ENCODE measurements around the gene EBI3. TPM values are rescaled to one million over a fixed set of nuclear protein-coding genes. Genes with fewer than 3 reads are reported as not detected.

The EBI3 gene
- polyA plus RNA-seq, 1 donor from 2014 or later: not detected

DNA sequence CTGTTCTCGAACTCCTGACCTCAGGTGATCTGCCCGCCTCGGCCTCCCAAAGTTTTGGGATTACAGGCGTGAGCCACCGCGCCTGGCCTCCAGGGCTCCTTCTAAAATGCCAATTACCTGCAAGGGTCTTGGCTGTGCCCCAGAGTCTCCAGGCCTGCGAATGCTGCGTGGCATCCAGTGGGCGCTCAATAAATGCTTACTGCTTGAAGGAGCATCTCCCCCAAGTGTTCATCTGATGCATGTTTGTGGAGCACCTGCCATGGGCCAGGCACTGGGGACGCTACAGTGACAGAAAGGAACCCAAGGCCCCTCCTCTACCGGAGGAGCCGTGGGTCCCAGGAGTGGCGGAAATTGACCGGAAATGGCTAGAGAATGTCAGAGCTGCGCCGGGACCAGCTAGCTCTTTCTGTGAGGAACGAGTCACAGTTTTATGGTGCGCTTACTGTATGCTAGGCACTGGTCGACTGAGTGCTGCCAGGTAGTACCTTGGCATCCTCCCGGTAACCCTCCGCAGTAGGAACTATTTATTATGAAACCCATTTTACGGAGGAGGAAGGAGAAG is 32.7 kb upstream of the EBI3 start:
- Histone ChIP-seq H3K27me3 (ENCODE audit: insufficient read depth, low read depth, low read length) (peaks cover 38% of the 10 kb centered on the region), H3K4me3 (ENCODE audit: low read length) (no peak overlapping the region), H4K20me1 (ENCODE audit: insufficient read depth) (no peaks in the 10 kb centered on the region), H3K9me3 (ENCODE audit: low read length) (no peaks in the 10 kb centered on the region), H3K4me2 (ENCODE audit: low read length) (no peak overlapping the region), H3K36me3 (ENCODE audit: insufficient read depth, low read length) (no peaks in the 10 kb centered on the region), H3F3A (ENCODE audit: insufficient read depth, low read length, poor library complexity, severe bottlenecking) (no peaks in the 10 kb centered on the region), H3K27ac (ENCODE audit: low read length) (no peak overlapping the region), H3K9me2 (ENCODE audit: insufficient read depth, low read length) (no peaks in the 10 kb centered on the region), H3K9ac (ENCODE audit: low read length) (no peak overlapping the region), H2AFZ (ENCODE audit: low read depth, low read length) (no peak overlapping the region), H3K79me2 (replicated peaks; ENCODE audit: insufficient read depth, low read length) (no peaks in the 10 kb centered on the region)
- TF ChIP-seq EZH2 (IDR thresholded peaks at IDR 0.05; ENCODE audit: borderline replicate concordance, insufficient read depth, low read length, poor library complexity, severe bottlenecking) (no peak), POLR2AphosphoS5 (IDR thresholded peaks at IDR 0.05) (no peak), TAF1 (IDR thresholded peaks at IDR 0.05; ENCODE audit: low read depth) (no peak), SMC3 (conservative IDR thresholded peaks at IDR 0.05; ENCODE audit: poor library complexity) (no peak), CTCF (IDR thresholded peaks at IDR 0.05; ENCODE audit: poor library complexity, severe bottlenecking) (no peak), EP300 (conservative IDR thresholded peaks at IDR 0.05; ENCODE audit: poor library complexity, severe bottlenecking) (no peak), MXI1 (conservative IDR thresholded peaks at IDR 0.05; ENCODE audit: poor library complexity, severe bottlenecking) (no peak), REST (IDR thresholded peaks at IDR 0.05; ENCODE audit: borderline replicate concordance) (no peak), RAD21 (conservative IDR thresholded peaks at IDR 0.05) (no peak)

DNA sequence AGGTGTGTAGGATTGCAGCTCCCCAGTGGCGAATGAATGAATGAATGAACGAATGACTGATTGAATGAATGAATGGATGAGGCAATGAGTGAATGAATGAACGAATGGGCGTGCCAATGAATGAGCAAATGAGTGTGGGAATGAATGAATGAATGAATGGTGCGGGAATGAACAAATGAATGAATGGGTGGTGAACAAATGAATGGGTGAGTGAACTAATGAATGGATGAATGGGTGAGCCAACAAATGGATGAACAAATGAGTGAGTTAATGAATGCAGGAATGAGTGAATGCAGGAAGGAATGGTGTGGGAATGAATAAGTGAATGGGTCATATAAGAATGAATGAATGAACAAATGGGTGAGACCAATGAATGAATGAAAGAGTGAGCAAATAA is 32.1 kb upstream of the EBI3 start:
- no peak overlapping the region for H3K4me3 ChIP-seq (ENCODE audit: low read length)
- H3K4me2 ChIP-seq (ENCODE audit: low read length): no peak overlapping the region
- TF ChIP-seq CTCF (IDR thresholded peaks at IDR 0.05; ENCODE audit: poor library complexity, severe bottlenecking) (no peak), POLR2AphosphoS5 (IDR thresholded peaks at IDR 0.05) (no peak), EP300 (conservative IDR thresholded peaks at IDR 0.05; ENCODE audit: poor library complexity, severe bottlenecking) (no peak), EZH2 (IDR thresholded peaks at IDR 0.05; ENCODE audit: borderline replicate concordance, insufficient read depth, low read length, poor library complexity, severe bottlenecking) (no peak)
- no peaks in the 10 kb centered on the region for H3K36me3 ChIP-seq (ENCODE audit: insufficient read depth, low read length)
- no peaks in the 10 kb centered on the region for H4K20me1 ChIP-seq (ENCODE audit: insufficient read depth)
- H3K9me2 ChIP-seq (ENCODE audit: insufficient read depth, low read length): no peaks in the 10 kb centered on the region
- no peak overlapping the region for H2AFZ ChIP-seq (ENCODE audit: low read depth, low read length)
- H3K9me3 ChIP-seq (ENCODE audit: low read length): no peaks in the 10 kb centered on the region
- no peaks in the 10 kb centered on the region for H3F3A ChIP-seq (ENCODE audit: insufficient read depth, low read length, poor library complexity, severe bottlenecking)
- H3K27me3 ChIP-seq (ENCODE audit: insufficient read depth, low read depth, low read length): peaks cover 38% of the 10 kb centered on the region
- H3K27ac ChIP-seq (ENCODE audit: low read length): no peak overlapping the region
- H3K9ac ChIP-seq (ENCODE audit: low read length): no peak overlapping the region
- H3K79me2 ChIP-seq (replicated peaks; ENCODE audit: insufficient read depth, low read length): no peaks in the 10 kb centered on the region

All from neural cell (in vitro differentiated cells).